ENCODE measurements around the gene C2orf81. TPM values are rescaled to one million over a fixed set of nuclear protein-coding genes. Genes with fewer than 3 reads are reported as not detected.

Gene C2orf81
- polyA plus RNA-seq, 1 donor from 2014 or later = 3.3 TPM

DNA sequence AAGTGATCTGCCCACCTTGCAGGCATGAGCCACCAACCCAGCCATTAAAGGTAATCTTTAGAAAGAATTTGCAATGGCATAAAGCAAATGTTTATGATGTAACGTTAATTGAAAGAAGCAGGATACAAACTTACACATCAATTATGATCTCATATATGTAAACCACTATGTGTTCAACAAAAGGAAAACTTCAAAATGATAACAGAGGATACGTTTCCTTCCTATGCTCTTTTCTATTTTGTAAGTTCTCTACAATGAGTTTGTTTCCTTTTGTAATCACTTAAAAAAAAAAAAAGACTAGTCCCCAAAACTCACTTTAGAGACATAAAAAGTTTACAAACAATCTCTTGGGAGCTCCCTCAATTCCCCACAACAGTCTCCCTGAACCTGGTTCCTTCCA, 1.4 kb downstream of the C2orf81 start:
- H4K20me1 ChIP-seq (ENCODE audit: insufficient read depth) = no peaks in the 10 kb centered on the region
- no peak overlapping the region for H3K27ac ChIP-seq (ENCODE audit: low read length)
- no peak overlapping the region for H3K4me2 ChIP-seq (ENCODE audit: low read length)
- TF ChIP-seq, protein P1, sequence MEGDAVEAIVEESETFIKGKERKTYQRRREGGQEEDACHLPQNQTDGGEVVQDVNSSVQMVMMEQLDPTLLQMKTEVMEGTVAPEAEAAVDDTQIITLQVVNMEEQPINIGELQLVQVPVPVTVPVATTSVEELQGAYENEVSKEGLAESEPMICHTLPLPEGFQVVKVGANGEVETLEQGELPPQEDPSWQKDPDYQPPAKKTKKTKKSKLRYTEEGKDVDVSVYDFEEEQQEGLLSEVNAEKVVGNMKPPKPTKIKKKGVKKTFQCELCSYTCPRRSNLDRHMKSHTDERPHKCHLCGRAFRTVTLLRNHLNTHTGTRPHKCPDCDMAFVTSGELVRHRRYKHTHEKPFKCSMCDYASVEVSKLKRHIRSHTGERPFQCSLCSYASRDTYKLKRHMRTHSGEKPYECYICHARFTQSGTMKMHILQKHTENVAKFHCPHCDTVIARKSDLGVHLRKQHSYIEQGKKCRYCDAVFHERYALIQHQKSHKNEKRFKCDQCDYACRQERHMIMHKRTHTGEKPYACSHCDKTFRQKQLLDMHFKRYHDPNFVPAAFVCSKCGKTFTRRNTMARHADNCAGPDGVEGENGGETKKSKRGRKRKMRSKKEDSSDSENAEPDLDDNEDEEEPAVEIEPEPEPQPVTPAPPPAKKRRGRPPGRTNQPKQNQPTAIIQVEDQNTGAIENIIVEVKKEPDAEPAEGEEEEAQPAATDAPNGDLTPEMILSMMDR (IDR thresholded peaks at IDR 0.05; ENCODE audit: poor library complexity, severe bottlenecking) = no peak
- TF ChIP-seq POLR2AphosphoS5 (IDR thresholded peaks at IDR 0.05) (no peak), MXI1 (conservative IDR thresholded peaks at IDR 0.05; ENCODE audit: poor library complexity, severe bottlenecking) (no peak), REST (IDR thresholded peaks at IDR 0.05; ENCODE audit: borderline replicate concordance) (no peak), TAF1 (IDR thresholded peaks at IDR 0.05; ENCODE audit: low read depth) (no peak), SMC3 (conservative IDR thresholded peaks at IDR 0.05; ENCODE audit: poor library complexity) (no peak), EP300 (conservative IDR thresholded peaks at IDR 0.05; ENCODE audit: poor library complexity, severe bottlenecking) (no peak), RAD21 (conservative IDR thresholded peaks at IDR 0.05) (no peak), EZH2 (IDR thresholded peaks at IDR 0.05; ENCODE audit: borderline replicate concordance, insufficient read depth, low read length, poor library complexity, severe bottlenecking) (no peak)
- no peaks in the 10 kb centered on the region for H3F3A ChIP-seq (ENCODE audit: insufficient read depth, low read length, poor library complexity, severe bottlenecking)
- H3K79me2 ChIP-seq (replicated peaks; ENCODE audit: insufficient read depth, low read length) = no peaks in the 10 kb centered on the region
- H3K36me3 ChIP-seq (ENCODE audit: insufficient read depth, low read length) = no peaks in the 10 kb centered on the region
- H3K9ac ChIP-seq (ENCODE audit: low read length) = no peak overlapping the region
- H3K27me3 ChIP-seq (ENCODE audit: insufficient read depth, low read depth, low read length) = no peaks in the 10 kb centered on the region
- H3K4me3 ChIP-seq (ENCODE audit: low read length) = no peak overlapping the region
- no peaks in the 10 kb centered on the region for H3K9me3 ChIP-seq (ENCODE audit: low read length)
- no peak overlapping the region for H2AFZ ChIP-seq (ENCODE audit: low read depth, low read length)
- H3K9me2 ChIP-seq (ENCODE audit: insufficient read depth, low read length) = no peaks in the 10 kb centered on the region

DNA sequence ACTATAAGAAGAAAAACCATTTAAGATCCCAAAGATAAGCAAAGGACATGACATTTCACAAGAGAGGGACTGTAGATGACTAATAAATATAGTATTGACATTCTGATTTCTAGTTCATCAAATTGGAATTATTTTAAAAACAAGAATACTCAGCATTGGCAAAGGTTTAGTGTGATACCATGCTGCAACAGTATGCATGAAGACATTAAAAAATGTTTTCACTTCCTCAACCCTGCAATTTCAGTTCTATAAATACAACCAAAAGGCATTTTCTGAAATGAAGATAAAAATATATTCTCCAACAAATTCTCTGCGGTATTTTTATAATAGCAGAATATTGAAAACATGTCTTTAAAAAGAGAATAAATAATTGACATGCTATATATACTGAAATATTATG, 2.1 kb downstream of the C2orf81 start:
- Histone ChIP-seq H3K4me2 (ENCODE audit: low read length) (no peak overlapping the region), H4K20me1 (ENCODE audit: insufficient read depth) (no peaks in the 10 kb centered on the region), H3K27ac (ENCODE audit: low read length) (no peak overlapping the region), H3K4me3 (ENCODE audit: low read length) (no peak overlapping the region), H3K9me3 (ENCODE audit: low read length) (no peaks in the 10 kb centered on the region), H3K79me2 (replicated peaks; ENCODE audit: insufficient read depth, low read length) (no peaks in the 10 kb centered on the region), H3K36me3 (ENCODE audit: insufficient read depth, low read length) (no peaks in the 10 kb centered on the region), H3K9me2 (ENCODE audit: insufficient read depth, low read length) (no peaks in the 10 kb centered on the region), H2AFZ (ENCODE audit: low read depth, low read length) (no peak overlapping the region), H3K9ac (ENCODE audit: low read length) (no peak overlapping the region), H3F3A (ENCODE audit: insufficient read depth, low read length, poor library complexity, severe bottlenecking) (no peaks in the 10 kb centered on the region), H3K27me3 (ENCODE audit: insufficient read depth, low read depth, low read length) (no peaks in the 10 kb centered on the region)
- TF ChIP-seq RAD21 (conservative IDR thresholded peaks at IDR 0.05) (no peak), EP300 (conservative IDR thresholded peaks at IDR 0.05; ENCODE audit: poor library complexity, severe bottlenecking) (no peak), MXI1 (conservative IDR thresholded peaks at IDR 0.05; ENCODE audit: poor library complexity, severe bottlenecking) (no peak), REST (IDR thresholded peaks at IDR 0.05; ENCODE audit: borderline replicate concordance) (no peak), POLR2AphosphoS5 (IDR thresholded peaks at IDR 0.05) (no peak), SMC3 (conservative IDR thresholded peaks at IDR 0.05; ENCODE audit: poor library complexity) (no peak)
- TF ChIP-seq, protein P1 (IDR thresholded peaks at IDR 0.05; ENCODE audit: poor library complexity, severe bottlenecking) = no peak

Data from neural cell (in vitro differentiated cells).